HG02759 (cell line): Measurements from ENCODE around the gene ZNF487.

Source experiments
- ATAC-seq: cut with Tn5 transposase; IDR thresholded peaks from one replicate; pipeline ENCODE4 v1.9.1; 2021; ENCODE audit warnings: mild to moderate bottlenecking, moderate library complexity; ENCODE audit not compliant: unreplicated experiment

ZNF487 gene

DNA sequence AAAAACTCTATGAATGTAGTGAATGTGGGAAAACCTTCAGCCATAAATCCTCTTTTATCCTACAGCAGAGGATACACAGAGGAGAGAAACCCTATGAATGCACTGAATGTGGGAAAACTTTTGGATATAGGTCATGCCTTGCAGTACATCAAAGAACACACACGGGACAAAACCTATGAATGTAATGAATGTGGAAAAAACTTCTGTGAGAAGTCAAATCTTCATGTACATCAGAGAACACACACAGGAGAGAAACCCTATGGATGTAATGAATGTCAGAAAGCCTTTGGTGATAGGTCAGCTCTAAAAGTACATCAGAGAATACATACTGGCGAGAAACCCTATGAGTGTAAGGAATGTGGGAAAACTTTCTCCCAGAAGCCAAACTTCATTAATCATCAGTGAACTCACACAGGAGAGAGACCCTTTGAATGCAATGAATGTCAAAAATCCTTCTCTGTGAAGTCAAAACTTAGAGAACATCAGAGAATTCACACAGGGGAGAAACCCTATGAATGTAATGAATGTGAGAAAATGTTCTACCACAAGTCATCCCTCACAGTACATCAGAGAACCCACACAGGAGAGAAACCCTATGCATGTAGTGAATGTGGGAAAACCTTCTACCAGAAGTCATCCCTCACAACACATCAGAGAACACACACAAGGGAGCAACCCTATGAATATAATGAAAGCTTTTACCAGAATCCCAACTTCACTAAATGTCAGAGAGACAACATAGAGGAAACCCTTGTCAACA, 45.6 kb downstream of the ZNF487 start:
- no peak for ATAC-seq

DNA sequence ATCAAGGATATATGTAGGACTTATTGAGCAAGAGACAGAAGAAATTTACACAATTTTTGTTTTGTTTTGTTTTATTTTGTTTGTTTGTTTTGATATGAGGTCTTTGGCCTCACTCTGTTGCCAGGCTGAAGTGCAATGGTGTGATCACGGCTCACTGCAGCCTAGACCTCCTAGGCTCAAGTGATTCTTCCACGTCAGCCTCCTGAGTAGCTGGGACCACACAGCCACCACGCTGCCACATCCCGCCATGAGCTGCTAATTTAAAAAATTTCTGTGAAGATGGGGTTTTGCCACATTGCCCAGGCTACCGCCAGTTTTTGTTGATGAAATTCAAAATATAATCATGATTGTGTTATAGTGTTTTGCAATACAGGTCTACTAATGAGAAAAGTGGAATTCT, 54.9 kb downstream of the ZNF487 start:
- no peak for ATAC-seq

DNA sequence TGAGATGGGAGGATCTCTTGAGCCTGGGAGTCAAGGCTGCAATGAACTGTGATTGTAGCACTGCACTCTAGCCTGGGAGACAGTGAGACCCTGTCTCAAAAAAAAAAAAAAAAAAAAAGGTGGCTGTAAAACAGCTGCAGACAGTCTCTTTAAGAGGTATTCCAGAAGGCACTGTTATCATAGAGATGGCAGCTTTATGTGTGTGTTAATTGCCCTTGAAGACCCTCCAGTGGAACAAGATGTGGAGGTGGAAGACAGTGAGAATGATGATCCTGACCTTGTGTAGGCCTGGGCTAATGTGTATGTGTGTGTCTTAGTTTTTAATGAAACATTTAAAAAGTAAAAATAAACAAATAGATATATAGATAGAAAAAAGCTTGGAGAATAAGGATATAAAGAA, 66.0 kb downstream of the ZNF487 start:
- ATAC-seq: no peak

DNA sequence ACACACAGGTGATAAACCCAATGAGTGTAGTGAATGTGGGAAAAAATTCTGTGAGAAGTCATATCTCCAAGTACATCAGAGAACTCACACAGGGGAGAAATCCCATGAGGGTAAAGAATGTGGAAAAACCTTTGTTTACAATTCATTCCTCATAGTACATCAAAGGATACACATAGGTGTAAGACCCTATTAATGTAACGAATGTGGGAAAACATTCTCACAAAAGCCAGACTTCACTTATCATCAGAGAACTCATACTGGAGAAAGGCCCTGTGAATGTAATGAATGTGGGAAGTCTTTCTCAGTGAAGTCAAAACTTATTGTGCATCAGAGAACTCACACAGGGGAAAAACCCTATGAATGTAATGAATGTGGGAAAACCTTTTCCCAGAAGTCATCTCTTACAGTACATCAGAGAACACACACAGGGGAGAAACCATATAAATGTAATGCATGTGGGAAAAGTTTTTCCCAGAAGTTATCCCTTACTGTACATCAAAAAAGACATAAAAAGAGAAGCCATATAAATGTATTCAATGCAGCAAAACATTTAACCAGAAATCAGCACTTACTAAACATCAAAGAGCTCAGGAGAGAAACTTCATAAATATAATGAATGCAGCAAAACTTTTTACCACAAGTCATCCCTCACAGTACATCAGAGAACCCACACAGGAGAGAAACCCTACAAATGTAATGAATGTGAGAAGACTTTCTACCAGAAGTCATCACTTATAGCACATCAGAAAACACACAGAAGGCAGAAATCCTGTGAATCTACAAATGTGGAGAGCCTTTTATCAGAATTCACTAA, 87.7 kb downstream of the ZNF487 start:
- no peak for ATAC-seq
